Measurements from ENCODE around the gene GID4. TPM values are rescaled to one million over a fixed set of nuclear protein-coding genes. Genes with fewer than 3 reads are reported as not detected.

GID4 gene
- total and polyA plus RNA-seq, 10 donors, result 3.0 to 11.5 (median 8.4) TPM

DNA sequence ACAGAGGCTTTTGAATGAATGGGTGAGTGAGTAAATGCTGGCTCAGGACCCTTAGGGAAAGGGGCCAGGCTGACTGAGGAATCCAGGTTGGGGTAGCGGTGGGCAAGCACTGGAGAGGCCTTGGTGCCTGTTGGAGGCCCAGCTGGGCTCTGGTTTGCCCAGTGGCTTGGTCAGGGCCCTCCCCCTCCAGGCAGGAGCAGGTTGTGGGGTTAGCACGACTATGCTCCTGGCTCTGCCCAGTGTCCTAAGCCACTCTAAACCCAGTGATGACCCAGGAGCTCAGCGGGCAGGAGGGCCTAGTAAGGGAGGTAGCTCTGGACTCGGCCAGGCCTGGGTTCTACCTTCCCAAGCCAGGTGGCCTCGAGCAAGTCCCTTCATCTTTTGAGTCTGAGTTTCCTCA lies 76.9 kb downstream of the GID4 start:
- DNase-seq, result no peak
- intact Hi-C loops (cut with DNase I; ENCODE audit: low total_unique reads), result no loop called here
- Histone ChIP-seq H3K4me3 (no peak overlapping the region), H3K36me3 (no peaks in the 10 kb centered on the region), H3K4me1 (no peaks in the 10 kb centered on the region), H3K27me3 (replicated peaks in 1 of 7) (no peaks in the 10 kb centered on the region), H3K9me3 (peaks cover 0 to 20% (median 14%) of the 10 kb centered on the region in 8 donors), H3K27ac (no peak overlapping the region)
- TF ChIP-seq POLR2AphosphoS5 (IDR thresholded peaks at IDR 0.05), result no peak
- no peak for TF ChIP-seq POLR2A (IDR thresholded peaks at IDR 0.05)
- TF ChIP-seq, protein P1, sequence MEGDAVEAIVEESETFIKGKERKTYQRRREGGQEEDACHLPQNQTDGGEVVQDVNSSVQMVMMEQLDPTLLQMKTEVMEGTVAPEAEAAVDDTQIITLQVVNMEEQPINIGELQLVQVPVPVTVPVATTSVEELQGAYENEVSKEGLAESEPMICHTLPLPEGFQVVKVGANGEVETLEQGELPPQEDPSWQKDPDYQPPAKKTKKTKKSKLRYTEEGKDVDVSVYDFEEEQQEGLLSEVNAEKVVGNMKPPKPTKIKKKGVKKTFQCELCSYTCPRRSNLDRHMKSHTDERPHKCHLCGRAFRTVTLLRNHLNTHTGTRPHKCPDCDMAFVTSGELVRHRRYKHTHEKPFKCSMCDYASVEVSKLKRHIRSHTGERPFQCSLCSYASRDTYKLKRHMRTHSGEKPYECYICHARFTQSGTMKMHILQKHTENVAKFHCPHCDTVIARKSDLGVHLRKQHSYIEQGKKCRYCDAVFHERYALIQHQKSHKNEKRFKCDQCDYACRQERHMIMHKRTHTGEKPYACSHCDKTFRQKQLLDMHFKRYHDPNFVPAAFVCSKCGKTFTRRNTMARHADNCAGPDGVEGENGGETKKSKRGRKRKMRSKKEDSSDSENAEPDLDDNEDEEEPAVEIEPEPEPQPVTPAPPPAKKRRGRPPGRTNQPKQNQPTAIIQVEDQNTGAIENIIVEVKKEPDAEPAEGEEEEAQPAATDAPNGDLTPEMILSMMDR (IDR thresholded peaks at IDR 0.05 in 8 of 11, conservative IDR thresholded peaks at IDR 0.05 in 3 of 11), result no peak
- 83 to 100% (median 87%) methylated on average over 1 to 5 of the region's 5 CpGs for WGBS, 5 donors

DNA sequence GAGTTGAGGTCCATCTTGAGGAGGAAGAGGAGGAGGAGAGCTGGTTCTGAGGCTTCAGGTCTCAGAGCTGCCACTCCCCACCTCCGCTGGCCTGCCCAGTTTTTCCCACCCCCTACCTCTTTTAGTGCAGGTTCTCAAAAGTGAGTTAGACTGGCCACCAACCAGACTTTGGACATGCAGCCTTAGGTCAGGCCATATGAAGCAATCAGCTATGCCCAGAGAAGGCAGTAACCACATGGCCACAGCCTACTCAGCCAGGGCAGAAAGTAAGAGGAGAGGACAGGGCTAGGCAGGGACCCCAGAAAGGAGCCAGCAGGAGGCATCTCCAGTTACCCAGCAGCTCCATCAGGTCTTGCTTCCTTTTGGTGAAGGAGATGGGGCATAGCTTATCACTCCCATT lies 78.3 kb downstream of the GID4 start:
- 90 to 100% (median 95%) methylated on average over 1 of the region's 1 CpG for WGBS, 5 donors
- Histone ChIP-seq H3K27me3 (replicated peaks in 1 of 7) (no peaks in the 10 kb centered on the region), H3K4me1 (no peaks in the 10 kb centered on the region), H3K9me3 (peaks cover 0 to 20% (median 14%) of the 10 kb centered on the region in 8 donors), H3K4me3 (no peak overlapping the region), H3K27ac (no peak overlapping the region), H3K36me3 (no peaks in the 10 kb centered on the region)
- TF ChIP-seq POLR2AphosphoS5 (IDR thresholded peaks at IDR 0.05), result no peak
- no peak for TF ChIP-seq POLR2A (IDR thresholded peaks at IDR 0.05)
- TF ChIP-seq, protein P1 (IDR thresholded peaks at IDR 0.05 in 8 of 11, conservative IDR thresholded peaks at IDR 0.05 in 3 of 11), result no peak
- intact Hi-C loops (cut with DNase I; ENCODE audit: low total_unique reads), result no loop called here
- no peak for DNase-seq

Other genes starting within 250 kb of the GID4 start
- 10 to 100 TPM; 35.4 to 74.8 (median 56.7) TPM for gene SREBF1, start 202.4 kb upstream of the GID4 start, total RNA-seq
- gene SREBF1, start 202.4 kb upstream of the GID4 start, polyA plus RNA-seq, result 10 to 100 TPM; 25.0 to 38.2 (median 33.7) TPM
- gene TOM1L2, start 67.0 kb upstream of the GID4 start, total RNA-seq, result 10 to 100 TPM; 27.0 to 82.6 (median 56.5) TPM
- 10 to 100 TPM in 1 of 3 donors, 1 to 10 TPM in 2; 5.3 to 17.6 (median 7.7) TPM for gene TOM1L2, start 67.0 kb upstream of the GID4 start, polyA plus RNA-seq
- gene DRC3, start 66.5 kb upstream of the GID4 start, total RNA-seq, result 1 to 10 TPM in 5 of 7 donors, under 1 TPM in 2; 0.37 to 7.3 (median 2.3) TPM
- gene DRC3, start 66.5 kb upstream of the GID4 start, polyA plus RNA-seq, result 1 to 10 TPM in 2 of 3 donors, under 1 TPM in 1; 0.93 to 2.4 (median 2.3) TPM
- gene ATPAF2, start 240 bp upstream of the GID4 start, total RNA-seq, result 10 to 100 TPM; 25.2 to 57.1 (median 35.5) TPM
- 10 to 100 TPM; 32.1 to 38.8 (median 38.8) TPM for gene ATPAF2, start 240 bp upstream of the GID4 start, polyA plus RNA-seq
- gene DRG2, start 48.5 kb downstream of the GID4 start, total RNA-seq, result 10 to 100 TPM; 38.1 to 50.7 (median 49.4) TPM
- 10 to 100 TPM; 39.3 to 69.1 (median 58.0) TPM for gene DRG2, start 48.5 kb downstream of the GID4 start, polyA plus RNA-seq
- 1 to 10 TPM in 2 of 7 donors, under 1 TPM in 5; 0.26 to 1.9 (median 0.92) TPM for gene MYO15A, start 69.3 kb downstream of the GID4 start, total RNA-seq
- 1 to 10 TPM in 1 of 3 donors, under 1 TPM in 2; 0.61 to 1.8 (median 0.74) TPM for gene MYO15A, start 69.3 kb downstream of the GID4 start, polyA plus RNA-seq
- gene ALKBH5, start 144.4 kb downstream of the GID4 start, total RNA-seq, result 100 to 1,000 TPM in 3 of 7 donors, 10 to 100 TPM in 4; 73.7 to 120 (median 94.9) TPM
- 10 to 100 TPM; 27.1 to 51.5 (median 36.6) TPM for gene ALKBH5, start 144.4 kb downstream of the GID4 start, polyA plus RNA-seq
- gene LLGL1, start 186.2 kb downstream of the GID4 start, total RNA-seq, result 10 to 100 TPM; 10.7 to 23.4 (median 18.4) TPM
- 10 to 100 TPM in 1 of 3 donors, 1 to 10 TPM in 2; 2.9 to 11.2 (median 3.4) TPM for gene LLGL1, start 186.2 kb downstream of the GID4 start, polyA plus RNA-seq
- 100 to 1,000 TPM; 272 to 346 (median 287) TPM for gene FLII, start 219.3 kb downstream of the GID4 start, total RNA-seq
- gene FLII, start 219.3 kb downstream of the GID4 start, polyA plus RNA-seq, result 100 to 1,000 TPM; 143 to 214 (median 211) TPM
- gene MIEF2, start 221.3 kb downstream of the GID4 start, total RNA-seq, result 10 to 100 TPM in 6 of 7 donors, 1 to 10 TPM in 1; 8.5 to 24.8 (median 13.5) TPM
- gene MIEF2, start 221.3 kb downstream of the GID4 start, polyA plus RNA-seq, result 1 to 10 TPM; 4.6 to 7.5 (median 4.8) TPM